H9 (cell line): ENCODE data around the gene TMEM250. TPM values are rescaled to one million over a fixed set of nuclear protein-coding genes. Genes with fewer than 3 reads are reported as not detected.

Experiments used
- DNase-seq: peaks from one replicate; pipeline ENCODE4 v3.0.0-alpha.2; 2017
- H2AFZ ChIP-seq: one replicate; pipeline ENCODE4 v1.6.1; 2013; ENCODE audit warnings: mild to moderate bottlenecking, low read length, control low read depth, moderate library complexity
- H2AK5ac ChIP-seq: 2 replicates; pipeline ENCODE4 v1.6.1; 2013; ENCODE audit warnings: low read length, control low read depth, mixed read lengths; ENCODE audit not compliant: insufficient read length
- H2BK120ac ChIP-seq: one replicate; pipeline ENCODE4 v1.6.1; 2013; ENCODE audit warnings: low read depth, mild to moderate bottlenecking, low read length, control low read depth, inconsistent platforms; ENCODE audit not compliant: poor library complexity, severe bottlenecking
- H2BK12ac ChIP-seq: 2 replicates; pipeline ENCODE4 v1.6.1; 2013; ENCODE audit warnings: low read length, control low read depth, mixed read lengths, low read depth; ENCODE audit not compliant: insufficient read length
- H2BK15ac ChIP-seq: 2 replicates; pipeline ENCODE4 v1.6.1; 2013; ENCODE audit warnings: low read depth, low read length, control low read depth
- H2BK20ac ChIP-seq: one replicate; pipeline ENCODE4 v1.6.1; 2013; ENCODE audit warnings: low read depth, mild to moderate bottlenecking, low read length, control low read depth, inconsistent platforms; ENCODE audit not compliant: poor library complexity, severe bottlenecking
- H2BK5ac ChIP-seq: 2 replicates; pipeline ENCODE4 v1.6.1; 2013; ENCODE audit warnings: low read length, control low read depth, mixed read lengths; ENCODE audit not compliant: insufficient read length
- H3K14ac ChIP-seq: 2 replicates; pipeline ENCODE4 v1.6.1; 2013; ENCODE audit warnings: low read length, control low read depth; ENCODE audit not compliant: insufficient read depth
- H3K18ac ChIP-seq: 2 replicates; pipeline ENCODE4 v1.6.1; 2013; ENCODE audit warnings: low read depth, mild to moderate bottlenecking, mixed read lengths, low read length, control low read depth; ENCODE audit not compliant: insufficient read length
- H3K23ac ChIP-seq: 2 replicates; pipeline ENCODE4 v1.6.1; 2013; ENCODE audit warnings: low read length, control low read depth, mixed read lengths, low read depth; ENCODE audit not compliant: insufficient read length
- H3K23me2 ChIP-seq: 2 replicates; pipeline ENCODE4 v1.6.1; 2013; ENCODE audit warnings: low read depth, mild to moderate bottlenecking, mixed read lengths, low read length, control low read depth; ENCODE audit not compliant: insufficient read length, poor library complexity, severe bottlenecking
- H3K27ac ChIP-seq: 2 replicates; pipeline ENCODE4 v1.5.1; 2013; ENCODE audit warnings: low read length, control low read depth, mixed read lengths, low read depth; ENCODE audit not compliant: insufficient read length
- H3K27me3 ChIP-seq: 2 replicates; pipeline ENCODE4 v1.6.1; 2013; ENCODE audit warnings: low read length, control low read depth, inconsistent platforms; ENCODE audit not compliant: insufficient read depth
- H3K4ac ChIP-seq: 2 replicates; pipeline ENCODE4 v1.6.1; 2013; ENCODE audit warnings: low read depth, mild to moderate bottlenecking, control low read depth, inconsistent platforms, low read length, moderate library complexity
- H3K4me1 ChIP-seq: 2 replicates; pipeline ENCODE4 v1.6.1; 2013; ENCODE audit warnings: low read length, control low read depth, inconsistent platforms; ENCODE audit not compliant: insufficient read depth
- H3K4me2 ChIP-seq: 2 replicates; pipeline ENCODE4 v1.6.1; 2013; ENCODE audit warnings: low read length, control low read depth, mixed read lengths; ENCODE audit not compliant: insufficient read length, insufficient read depth
- H3K56ac ChIP-seq: 2 replicates; pipeline ENCODE4 v1.6.1; 2013; ENCODE audit warnings: low read depth, mild to moderate bottlenecking, mixed read lengths, low read length, control low read depth; ENCODE audit not compliant: insufficient read length
- H3K79me1 ChIP-seq: 2 replicates; pipeline ENCODE4 v1.6.1; 2013; ENCODE audit warnings: low read depth, mild to moderate bottlenecking, moderate library complexity, low read length, control low read depth, inconsistent platforms; ENCODE audit not compliant: insufficient read depth, poor library complexity, severe bottlenecking
- H3K79me2 ChIP-seq: 2 replicates; pipeline ENCODE4 v1.6.1; 2013; ENCODE audit warnings: low read length, control low read depth, inconsistent platforms; ENCODE audit not compliant: insufficient read depth
- H3K9ac ChIP-seq: 2 replicates; pipeline ENCODE4 v1.6.1; 2013; ENCODE audit warnings: low read length, control low read depth, mixed read lengths; ENCODE audit not compliant: insufficient read length; ENCODE audit errors: extremely low read depth
- H3K9me3 ChIP-seq: one replicate; pipeline ENCODE4 v1.6.1; 2013; ENCODE audit warnings: low read depth, low read length, inconsistent platforms; ENCODE audit not compliant: control insufficient read depth
- H3T11ph ChIP-seq: one replicate; pipeline ENCODE4 v1.6.1; 2013; ENCODE audit warnings: mild to moderate bottlenecking, low read length, control low read depth, inconsistent platforms
- H4K20me1 ChIP-seq: one replicate; pipeline ENCODE4 v1.6.1; 2013; ENCODE audit not compliant: control insufficient read depth, insufficient read length, insufficient read depth
- H4K5ac ChIP-seq: 2 replicates; pipeline ENCODE4 v1.6.1; 2013; ENCODE audit warnings: low read depth, mild to moderate bottlenecking, mixed read lengths, low read length, control low read depth; ENCODE audit not compliant: insufficient read length
- H4K8ac ChIP-seq: replicated peaks from 2 replicates; pipeline ENCODE4 v1.6.1; 2013; ENCODE audit warnings: low read length, control low read depth, mixed read lengths, low read depth; ENCODE audit not compliant: insufficient read length
- H4K91ac ChIP-seq: 2 replicates; pipeline ENCODE4 v1.6.1; 2013; ENCODE audit warnings: low read depth, mild to moderate bottlenecking, moderate library complexity, mixed read lengths, low read length, control low read depth; ENCODE audit not compliant: insufficient read length
- H3K27ac Mint-ChIP-seq, 3 experiments: 2 replicates in 2 of 3; 3 replicates in 1 of 3; pipeline ENCODE4 v1.8.0; 2020 to 2021; ENCODE audit warnings: mixed read lengths in 3 of 3, mild to moderate bottlenecking in 1 of 3, moderate library complexity in 1 of 3
- H3K27me3 Mint-ChIP-seq: 2 replicates; pipeline ENCODE4 v1.8.0; 2021; ENCODE audit warnings: low read depth, mild to moderate bottlenecking, moderate library complexity, mixed read lengths
- H3K36me3 Mint-ChIP-seq, 3 experiments: 2 replicates in 2 of 3; 3 replicates in 1 of 3; pipeline ENCODE4 v1.8.0; 2020 to 2021; ENCODE audit warnings: low read depth in 3 of 3, mixed read lengths in 3 of 3; ENCODE audit not compliant: insufficient read depth in 1 of 3
- H3K4me1 Mint-ChIP-seq, 2 experiments: 2 replicates each; pipeline ENCODE4 v1.8.0; 2020; ENCODE audit warnings: mixed read lengths in 2 of 2
- H3K4me3 Mint-ChIP-seq, 2 experiments: 2 replicates in 1 of 2; 3 replicates in 1 of 2; pipeline ENCODE4 v1.8.0; 2020 to 2021; ENCODE audit warnings: mild to moderate bottlenecking in 2 of 2, mixed read lengths in 2 of 2, moderate library complexity in 1 of 2
- H3K9me3 Mint-ChIP-seq, 2 experiments: 2 replicates in 1 of 2; 3 replicates in 1 of 2; pipeline ENCODE4 v1.8.0; 2020; ENCODE audit warnings: mild to moderate bottlenecking in 2 of 2, mixed read lengths in 2 of 2, moderate library complexity in 1 of 2
- whole genome bisulfite sequencing: extraction: QIAGEN DNeasy Blood & Tissue Kit; methylation state at CpG from one replicate; pipeline ENCODE4 v1.1.7; 2013; ENCODE audit warnings: missing lambda C conversion rate, low lambda C conversion rate, mixed read lengths; ENCODE audit not compliant: insufficient read length; ENCODE audit errors: extremely low coverage; 5-methylcytosine and 5-hydroxymethylcytosine counted together
- total RNA-seq: library from RNA; stranded (reverse); gene quantifications from 2 replicates; pipeline ENCODE4 v1.2.1, GENCODE V29; 2021
- TF ChIP-seq, protein P1 (sequence below): fragments of 200-600 bp; sonication (generic); conservative IDR thresholded peaks from 3 replicates; pipeline ENCODE4 v1.8.0; 2021; ENCODE audit warnings: antibody characterized with exemption, mild to moderate bottlenecking

Gene TMEM250
- total RNA-seq, 1 experiment from 2014 or later = 48.1 TPM

DNA sequence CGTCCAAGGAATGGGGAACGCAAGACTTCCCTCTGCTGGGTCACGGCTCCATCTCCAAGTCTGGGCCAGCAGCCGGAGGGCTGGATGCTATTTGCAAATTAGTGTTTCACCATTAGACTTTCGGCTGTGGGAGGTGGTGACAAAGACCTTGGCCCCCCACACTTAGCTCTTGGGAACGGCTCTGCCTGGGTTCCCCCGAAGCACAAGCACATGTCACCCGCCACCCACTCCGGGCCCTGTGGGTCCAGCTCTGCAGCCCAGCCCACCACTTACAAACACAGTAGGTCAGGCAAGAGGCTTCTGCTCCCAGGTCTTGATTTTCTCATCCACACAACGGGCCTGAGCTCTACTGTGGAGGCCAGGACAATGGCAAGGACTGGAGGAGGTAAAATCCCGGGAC is 25.8 kb upstream of the TMEM250 start:
- no peaks in the 10 kb centered on the region; a peak in 1 of 7 replicates for H3K36me3 Mint-ChIP-seq

More for the DNA sequence above, 25.8 kb upstream of the TMEM250 start:
- H3K4ac ChIP-seq = no peak overlapping the region
- no peaks in the 10 kb centered on the region for H3K9me3 ChIP-seq
- Mint-ChIP-seq H3K9me3 (no peaks in the 10 kb centered on the region), H3K4me1 (peaks cover 9 to 31% of the 10 kb centered on the region in 2 experiments), H3K27me3 (peaks cover 4% of the 10 kb centered on the region; the same call in 1 of the 2 replicates), H3K4me3 (no peak overlapping the region), H3K27ac (no peak overlapping the region)
- no peak overlapping the region for H2AK5ac ChIP-seq
- no peak overlapping the region for H3K23ac ChIP-seq
- no peaks in the 10 kb centered on the region for H3K79me2 ChIP-seq
- H3T11ph ChIP-seq = no peak overlapping the region
- H3K56ac ChIP-seq = no peak overlapping the region
- no peaks in the 10 kb centered on the region for H3K79me1 ChIP-seq
- H2AFZ ChIP-seq = no peak overlapping the region
- H2BK5ac ChIP-seq = no peak overlapping the region
- WGBS = no CpG with 5 or more reads among the region's 11 CpGs
- no peak overlapping the region for H4K91ac ChIP-seq
- H3K27me3 ChIP-seq = no peaks in the 10 kb centered on the region
- no peak overlapping the region for H3K27ac ChIP-seq
- no peak overlapping the region for H2BK12ac ChIP-seq
- H3K4me2 ChIP-seq = no peak overlapping the region
- no peak overlapping the region for H2BK20ac ChIP-seq
- H2BK15ac ChIP-seq = no peak overlapping the region
- no peak overlapping the region for H3K18ac ChIP-seq
- no peak overlapping the region for H3K9ac ChIP-seq
- no peak overlapping the region for H3K14ac ChIP-seq
- H4K5ac ChIP-seq = no peak overlapping the region
- no peaks in the 10 kb centered on the region for H4K20me1 ChIP-seq
- DNase-seq = no peak
- TF ChIP-seq, protein P1, sequence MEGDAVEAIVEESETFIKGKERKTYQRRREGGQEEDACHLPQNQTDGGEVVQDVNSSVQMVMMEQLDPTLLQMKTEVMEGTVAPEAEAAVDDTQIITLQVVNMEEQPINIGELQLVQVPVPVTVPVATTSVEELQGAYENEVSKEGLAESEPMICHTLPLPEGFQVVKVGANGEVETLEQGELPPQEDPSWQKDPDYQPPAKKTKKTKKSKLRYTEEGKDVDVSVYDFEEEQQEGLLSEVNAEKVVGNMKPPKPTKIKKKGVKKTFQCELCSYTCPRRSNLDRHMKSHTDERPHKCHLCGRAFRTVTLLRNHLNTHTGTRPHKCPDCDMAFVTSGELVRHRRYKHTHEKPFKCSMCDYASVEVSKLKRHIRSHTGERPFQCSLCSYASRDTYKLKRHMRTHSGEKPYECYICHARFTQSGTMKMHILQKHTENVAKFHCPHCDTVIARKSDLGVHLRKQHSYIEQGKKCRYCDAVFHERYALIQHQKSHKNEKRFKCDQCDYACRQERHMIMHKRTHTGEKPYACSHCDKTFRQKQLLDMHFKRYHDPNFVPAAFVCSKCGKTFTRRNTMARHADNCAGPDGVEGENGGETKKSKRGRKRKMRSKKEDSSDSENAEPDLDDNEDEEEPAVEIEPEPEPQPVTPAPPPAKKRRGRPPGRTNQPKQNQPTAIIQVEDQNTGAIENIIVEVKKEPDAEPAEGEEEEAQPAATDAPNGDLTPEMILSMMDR = no peak
- H4K8ac ChIP-seq = no peak overlapping the region
- no peaks in the 10 kb centered on the region for H3K23me2 ChIP-seq
- H3K4me1 ChIP-seq = no peaks in the 10 kb centered on the region; the same call in 1 of the 2 replicates
- no peak overlapping the region for H2BK120ac ChIP-seq
